HepG2 (cell line): ENCODE results near the gene DSCAML1. TPM values are rescaled to one million over a fixed set of nuclear protein-coding genes. Genes with fewer than 3 reads are reported as not detected.

ENCODE experiments used
- ATAC-seq: fragments of 200-7000 bp; cut with Tn5 transposase; 3 replicates; pipeline ENCODE4 v1.9.1; 2020; ENCODE audit warnings: mild to moderate bottlenecking, moderate library complexity
- BruUV-seq: library from RNA; stranded (reverse); fragments of 400-500 nt; replicated peaks from 2 replicates; lab custom pipeline; 2021; lab: Mats Ljungman, UMichigan
- CTCF ChIA-PET: fragments of 300-600 bp; formaldehyde crosslinking; extraction: SDS; loops from one replicate; lab custom pipeline; 2021; ENCODE audit warnings: low total read pairs, inconsistent platforms, low intra/inter-chr PET ratio; lab: Yijun Ruan, JAX
- POLR2A ChIA-PET: fragments of 350-600 bp; sonication (Branson Sonifier 250); formaldehyde crosslinking; loops from one replicate; lab custom pipeline; 2020; ENCODE audit warnings: antibody characterized with exemption, inconsistent platforms; lab: Yijun Ruan, JAX
- DNase-seq: peaks from one replicate; pipeline ENCODE4 v3.0.0-alpha.2; 2015; ENCODE audit warnings: low spot score
- FAIRE-seq: peaks from 3 replicates; lab custom pipeline; 2011; peaks lifted over from hg19 to GRCh38; lab: Jason Lieb, UNC
- H2AFZ ChIP-seq: one replicate; pipeline ENCODE4 v1.6.1; 2011; ENCODE audit warnings: low read length, inconsistent platforms
- H3K27ac ChIP-seq: fragments of 300-600 bp; 3 replicates; pipeline ENCODE4 v1.8.0; 2011; ENCODE audit warnings: mixed run types, mild to moderate bottlenecking, mixed read lengths, low read length, inconsistent platforms; ENCODE audit not compliant: insufficient read depth; ENCODE audit errors: extremely low read length
- H3K27me3 ChIP-seq, 2 experiments: fragments of 200-600 bp in 1 of 2; 2 replicates in 1 of 2; 3 replicates in 1 of 2; pipeline versions ENCODE4 v1.6.0 to v1.8.0; 2011; ENCODE audit warnings: low read length in 2 of 2, mild to moderate bottlenecking in 2 of 2, moderate library complexity in 2 of 2, inconsistent platforms in 1 of 2; ENCODE audit not compliant: insufficient read depth in 2 of 2, control insufficient read depth in 1 of 2
- H3K36me3 ChIP-seq, 2 experiments: fragments of 200-600 bp in 1 of 2; replicated peaks in 1 of 2; 2 replicates in 1 of 2; 3 replicates in 1 of 2; pipeline versions ENCODE4 v1.5.1 to v1.8.0; 2011; ENCODE audit warnings: low read length in 2 of 2, inconsistent platforms in 1 of 2; ENCODE audit not compliant: insufficient read depth in 2 of 2, control insufficient read depth in 1 of 2
- H3K4me1 ChIP-seq: 2 replicates; pipeline ENCODE4 v1.5.1; 2012; ENCODE audit warnings: low read length, inconsistent platforms; ENCODE audit not compliant: insufficient read depth
- H3K4me2 ChIP-seq: 2 replicates; pipeline ENCODE4 v1.6.0; 2011; ENCODE audit warnings: low read depth, low read length, inconsistent platforms
- H3K4me3 ChIP-seq, 3 experiments: fragments of 200-600 bp in 1 of 3; sonication (generic), shearing (Covaris generic) in 1 of 3; replicated peaks in 1 of 3; 2 replicates each; pipeline ENCODE4 v1.5.1; 2011 to 2016; ENCODE audit warnings: low read length in 3 of 3, inconsistent platforms in 2 of 3, low read depth in 2 of 3, mild to moderate bottlenecking in 2 of 3, control low read depth in 1 of 3, mixed read lengths in 1 of 3; ENCODE audit not compliant: insufficient read depth in 1 of 3
- H3K79me2 ChIP-seq: one replicate; pipeline ENCODE4 v1.6.1; 2011; ENCODE audit warnings: low read length, inconsistent platforms; ENCODE audit not compliant: insufficient read depth
- H3K9ac ChIP-seq: 2 replicates; pipeline ENCODE4 v1.6.0; 2011; ENCODE audit warnings: mild to moderate bottlenecking, low read depth, low read length, inconsistent platforms; ENCODE audit not compliant: insufficient read depth
- H3K9me3 ChIP-seq: 2 replicates; pipeline ENCODE4 v1.5.1; 2012; ENCODE audit warnings: mild to moderate bottlenecking, low read length
- H4K20me1 ChIP-seq: 2 replicates; pipeline ENCODE4 v1.6.0; 2011; ENCODE audit warnings: inconsistent platforms, mild to moderate bottlenecking, low read length, moderate library complexity; ENCODE audit not compliant: insufficient read depth
- FIP1L1 ChIP-seq: fragments of 200-400 bp; formaldehyde crosslinking; IDR thresholded peaks from 2 replicates; pipeline ENCODE4 v1.6.1; 2018; ENCODE audit warnings: low read depth, mild to moderate bottlenecking, low read length, moderate library complexity, borderline replicate concordance; ENCODE audit not compliant: insufficient read depth
- KDM3A ChIP-seq: IDR thresholded peaks from 2 replicates; pipeline ENCODE4 v1.6.1; 2018; ENCODE audit warnings: low read depth, missing compliant biosample characterization
- SYNCRIP ChIP-seq: fragments of 200-400 bp; formaldehyde crosslinking; IDR thresholded peaks from 2 replicates; pipeline ENCODE4 v1.6.1; 2018; ENCODE audit warnings: mild to moderate bottlenecking, low read depth, low read length; ENCODE audit not compliant: insufficient read depth
- ZNF253 ChIP-seq: sonication (generic); formaldehyde crosslinking; IDR thresholded peaks from 2 replicates; pipeline ENCODE4 v1.8.0; 2022; ENCODE audit warnings: mild to moderate bottlenecking, missing genetic modification reagents, borderline replicate concordance
- ZNF441 ChIP-seq: sonication (generic); formaldehyde crosslinking; IDR thresholded peaks from 2 replicates; pipeline ENCODE4 v1.7.0; 2021; ENCODE audit warnings: missing genetic modification reagents, borderline replicate concordance
- WGBS: methylation state at CpG from one replicate; pipeline ENCODE4 v1.1.6; 2017; ENCODE audit warnings: low lambda C conversion rate; 5-methylcytosine and 5-hydroxymethylcytosine counted together
- in situ Hi-C: cut with HindIII; loops from 2 replicates; pipeline ENCODE4 v1.10.0; 2017; ENCODE audit warnings: low pct_unique_long_range_greater_than_20kb; ENCODE audit not compliant: extremely low pct_ligation_motif_present
- intact Hi-C: fragments of 100-400 bp; cut with micrococcal nuclease; formaldehyde crosslinking; loops from one replicate; pipeline ENCODE4 v1.10.0; 2022; ENCODE audit not compliant: unreplicated experiment
- polyA plus RNA-seq, 8 experiments: library from polyadenylated mRNA; depleted of rRNA in 3 of 8; stranded (reverse) in 7 of 8; unstranded in 1 of 8; fragments of >200 nt; fragmentation: Illumina TruSeq in 4 of 8; extraction: Trizol in 4 of 8; gene quantifications; 2 replicates each; pipeline versions ENCODE4 v1.2.1 to v1.2.3, GENCODE V29; 2011 to 2016; ENCODE audit warnings: low read depth in 4 of 8, missing spikeins in 1 of 8, mixed read lengths in 1 of 8; ENCODE audit not compliant: insufficient read depth in 1 of 8
- total RNA-seq, 5 experiments: library from RNA; depleted of rRNA; stranded (reverse); fragments of >200 nt; fragmentation: Illumina TruSeq; extraction: Trizol; gene quantifications; 2 replicates each; pipeline ENCODE4 v1.2.3, GENCODE V29; 2016; ENCODE audit warnings: low read depth in 1 of 5
- TF ChIP-seq, protein P1 (sequence below): sonication (generic); formaldehyde crosslinking; IDR thresholded peaks from 2 replicates; pipeline ENCODE4 v1.4.0; 2020; ENCODE audit warnings: missing genetic modification reagents
- TF ChIP-seq, protein P2 (sequence below): sonication (generic); formaldehyde crosslinking; IDR thresholded peaks from 2 replicates; pipeline ENCODE4 v1.8.1; 2023; ENCODE audit warnings: missing genetic modification reagents, inconsistent platforms, borderline replicate concordance
- TF ChIP-seq, protein P3 (sequence below): sonication (generic); formaldehyde crosslinking; conservative IDR thresholded peaks from 2 replicates; pipeline ENCODE4 v1.8.0; 2022; ENCODE audit warnings: mild to moderate bottlenecking, moderate library complexity, missing genetic modification reagents

Gene DSCAML1
- total and polyA plus RNA-seq, 2 of the 13 experiments (the other 11 are each of a cell fraction or from before 2014, with no cell fraction given): 0.29 to 0.40 TPM

DNA sequence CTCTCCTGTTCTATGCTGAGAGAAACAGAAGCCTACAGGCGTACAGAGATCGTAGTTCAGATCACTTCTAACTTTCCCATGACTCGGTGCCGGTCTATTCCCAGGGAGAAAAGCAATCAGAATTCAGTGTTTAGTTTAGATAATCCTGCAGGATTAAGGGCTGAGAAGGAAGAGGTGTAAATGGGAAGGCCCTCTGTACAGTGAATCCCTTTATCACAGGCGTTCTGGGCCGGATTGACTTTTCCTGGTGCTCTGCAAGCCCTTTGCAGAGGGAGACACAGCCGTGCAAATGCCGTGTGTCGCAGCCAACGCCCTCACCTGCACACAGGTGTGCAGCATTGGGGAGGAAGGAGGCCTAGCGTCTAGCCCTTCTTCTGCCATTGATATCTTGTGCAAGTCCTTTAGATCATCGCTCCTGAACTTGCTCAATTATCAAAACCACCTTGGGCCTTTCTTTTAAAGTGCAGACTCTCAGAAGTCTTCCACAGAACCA lies 90.6 kb downstream of the DSCAML1 start (continued):
- TF ChIP-seq, protein P1, sequence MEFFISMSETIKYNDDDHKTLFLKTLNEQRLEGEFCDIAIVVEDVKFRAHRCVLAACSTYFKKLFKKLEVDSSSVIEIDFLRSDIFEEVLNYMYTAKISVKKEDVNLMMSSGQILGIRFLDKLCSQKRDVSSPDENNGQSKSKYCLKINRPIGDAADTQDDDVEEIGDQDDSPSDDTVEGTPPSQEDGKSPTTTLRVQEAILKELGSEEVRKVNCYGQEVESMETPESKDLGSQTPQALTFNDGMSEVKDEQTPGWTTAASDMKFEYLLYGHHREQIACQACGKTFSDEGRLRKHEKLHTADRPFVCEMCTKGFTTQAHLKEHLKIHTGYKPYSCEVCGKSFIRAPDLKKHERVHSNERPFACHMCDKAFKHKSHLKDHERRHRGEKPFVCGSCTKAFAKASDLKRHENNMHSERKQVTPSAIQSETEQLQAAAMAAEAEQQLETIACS (CRISPR knock-in tag): no peak
- no peak for TF ChIP-seq KDM3A (CRISPR knock-in tag)

GRCh38 chr11:117705866-117706265 lies 91.2 kb downstream of the DSCAML1 start:
- no peak for ATAC-seq
- no peak for FAIRE-seq
- Histone ChIP-seq H3K9ac (no peak overlapping the region), H3K27me3 (peaks cover 2 to 17% of the 10 kb centered on the region in 2 experiments; a peak in 2 of 5 replicates), H2AFZ (no peak overlapping the region), H3K4me2 (no peak overlapping the region), H3K27ac (no peak overlapping the region), H3K4me1 (peaks cover 17% of the 10 kb centered on the region), H3K36me3 (no peaks in the 10 kb centered on the region), H3K79me2 (no peaks in the 10 kb centered on the region), H3K9me3 (no peaks in the 10 kb centered on the region), H3K4me3 (no peak overlapping the region), H4K20me1 (peaks cover 3% of the 10 kb centered on the region)
- ChIA-PET CTCF (no interaction called here), POLR2A (no interaction called here)
- BruUV-seq: no TSS peak
- WGBS: 61% methylated on average over 6 of the region's 6 CpGs
- in situ Hi-C loops: no loop called here
- no peak for DNase-seq
- intact Hi-C loops: no loop called here
- TF ChIP-seq, protein P2, sequence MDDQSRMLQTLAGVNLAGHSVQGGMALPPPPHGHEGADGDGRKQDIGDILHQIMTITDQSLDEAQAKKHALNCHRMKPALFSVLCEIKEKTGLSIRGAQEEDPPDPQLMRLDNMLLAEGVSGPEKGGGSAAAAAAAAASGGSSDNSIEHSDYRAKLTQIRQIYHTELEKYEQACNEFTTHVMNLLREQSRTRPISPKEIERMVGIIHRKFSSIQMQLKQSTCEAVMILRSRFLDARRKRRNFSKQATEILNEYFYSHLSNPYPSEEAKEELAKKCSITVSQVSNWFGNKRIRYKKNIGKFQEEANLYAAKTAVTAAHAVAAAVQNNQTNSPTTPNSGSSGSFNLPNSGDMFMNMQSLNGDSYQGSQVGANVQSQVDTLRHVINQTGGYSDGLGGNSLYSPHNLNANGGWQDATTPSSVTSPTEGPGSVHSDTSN (CRISPR knock-in tag): no peak
- TF ChIP-seq ZNF253 (CRISPR knock-in tag) (no peak), ZNF441 (CRISPR knock-in tag) (no peak), SYNCRIP (no peak), FIP1L1 (no peak)
- TF ChIP-seq, protein P3, sequence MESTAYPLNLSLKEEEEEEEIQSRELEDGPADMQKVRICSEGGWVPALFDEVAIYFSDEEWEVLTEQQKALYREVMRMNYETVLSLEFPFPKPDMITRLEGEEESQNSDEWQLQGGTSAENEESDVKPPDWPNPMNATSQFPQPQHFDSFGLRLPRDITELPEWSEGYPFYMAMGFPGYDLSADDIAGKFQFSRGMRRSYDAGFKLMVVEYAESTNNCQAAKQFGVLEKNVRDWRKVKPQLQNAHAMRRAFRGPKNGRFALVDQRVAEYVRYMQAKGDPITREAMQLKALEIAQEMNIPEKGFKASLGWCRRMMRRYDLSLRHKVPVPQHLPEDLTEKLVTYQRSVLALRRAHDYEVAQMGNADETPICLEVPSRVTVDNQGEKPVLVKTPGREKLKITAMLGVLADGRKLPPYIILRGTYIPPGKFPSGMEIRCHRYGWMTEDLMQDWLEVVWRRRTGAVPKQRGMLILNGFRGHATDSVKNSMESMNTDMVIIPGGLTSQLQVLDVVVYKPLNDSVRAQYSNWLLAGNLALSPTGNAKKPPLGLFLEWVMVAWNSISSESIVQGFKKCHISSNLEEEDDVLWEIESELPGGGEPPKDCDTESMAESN (CRISPR knock-in tag): no peak
